Measurements from ENCODE around the gene SPINT4.

DNA sequence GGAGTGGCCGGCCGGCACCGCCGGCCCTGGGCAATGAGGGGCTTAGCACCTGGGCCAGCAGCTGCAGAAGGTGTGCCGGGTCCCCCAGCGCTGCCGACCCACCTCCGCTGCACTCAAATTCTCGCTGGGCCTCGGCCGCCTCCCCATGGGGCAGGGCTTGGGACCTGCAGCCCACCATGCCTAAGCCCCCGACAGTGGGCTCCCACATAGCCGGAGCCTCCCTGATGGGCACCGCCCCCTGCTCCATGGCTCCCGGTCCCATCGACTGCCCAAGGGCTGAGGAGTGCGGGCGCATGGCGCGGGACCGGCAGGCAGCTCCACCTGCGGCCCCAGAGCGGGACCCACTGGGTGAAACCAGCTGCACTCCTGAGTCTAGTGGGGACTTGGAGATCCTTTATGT, 13.8 kb downstream of the SPINT4 start:
- TF ChIP-seq, protein P1, sequence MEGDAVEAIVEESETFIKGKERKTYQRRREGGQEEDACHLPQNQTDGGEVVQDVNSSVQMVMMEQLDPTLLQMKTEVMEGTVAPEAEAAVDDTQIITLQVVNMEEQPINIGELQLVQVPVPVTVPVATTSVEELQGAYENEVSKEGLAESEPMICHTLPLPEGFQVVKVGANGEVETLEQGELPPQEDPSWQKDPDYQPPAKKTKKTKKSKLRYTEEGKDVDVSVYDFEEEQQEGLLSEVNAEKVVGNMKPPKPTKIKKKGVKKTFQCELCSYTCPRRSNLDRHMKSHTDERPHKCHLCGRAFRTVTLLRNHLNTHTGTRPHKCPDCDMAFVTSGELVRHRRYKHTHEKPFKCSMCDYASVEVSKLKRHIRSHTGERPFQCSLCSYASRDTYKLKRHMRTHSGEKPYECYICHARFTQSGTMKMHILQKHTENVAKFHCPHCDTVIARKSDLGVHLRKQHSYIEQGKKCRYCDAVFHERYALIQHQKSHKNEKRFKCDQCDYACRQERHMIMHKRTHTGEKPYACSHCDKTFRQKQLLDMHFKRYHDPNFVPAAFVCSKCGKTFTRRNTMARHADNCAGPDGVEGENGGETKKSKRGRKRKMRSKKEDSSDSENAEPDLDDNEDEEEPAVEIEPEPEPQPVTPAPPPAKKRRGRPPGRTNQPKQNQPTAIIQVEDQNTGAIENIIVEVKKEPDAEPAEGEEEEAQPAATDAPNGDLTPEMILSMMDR (conservative IDR thresholded peaks at IDR 0.05; ENCODE audit: low read depth in 2 of 2) = no peak
- TF ChIP-seq, protein P2, sequence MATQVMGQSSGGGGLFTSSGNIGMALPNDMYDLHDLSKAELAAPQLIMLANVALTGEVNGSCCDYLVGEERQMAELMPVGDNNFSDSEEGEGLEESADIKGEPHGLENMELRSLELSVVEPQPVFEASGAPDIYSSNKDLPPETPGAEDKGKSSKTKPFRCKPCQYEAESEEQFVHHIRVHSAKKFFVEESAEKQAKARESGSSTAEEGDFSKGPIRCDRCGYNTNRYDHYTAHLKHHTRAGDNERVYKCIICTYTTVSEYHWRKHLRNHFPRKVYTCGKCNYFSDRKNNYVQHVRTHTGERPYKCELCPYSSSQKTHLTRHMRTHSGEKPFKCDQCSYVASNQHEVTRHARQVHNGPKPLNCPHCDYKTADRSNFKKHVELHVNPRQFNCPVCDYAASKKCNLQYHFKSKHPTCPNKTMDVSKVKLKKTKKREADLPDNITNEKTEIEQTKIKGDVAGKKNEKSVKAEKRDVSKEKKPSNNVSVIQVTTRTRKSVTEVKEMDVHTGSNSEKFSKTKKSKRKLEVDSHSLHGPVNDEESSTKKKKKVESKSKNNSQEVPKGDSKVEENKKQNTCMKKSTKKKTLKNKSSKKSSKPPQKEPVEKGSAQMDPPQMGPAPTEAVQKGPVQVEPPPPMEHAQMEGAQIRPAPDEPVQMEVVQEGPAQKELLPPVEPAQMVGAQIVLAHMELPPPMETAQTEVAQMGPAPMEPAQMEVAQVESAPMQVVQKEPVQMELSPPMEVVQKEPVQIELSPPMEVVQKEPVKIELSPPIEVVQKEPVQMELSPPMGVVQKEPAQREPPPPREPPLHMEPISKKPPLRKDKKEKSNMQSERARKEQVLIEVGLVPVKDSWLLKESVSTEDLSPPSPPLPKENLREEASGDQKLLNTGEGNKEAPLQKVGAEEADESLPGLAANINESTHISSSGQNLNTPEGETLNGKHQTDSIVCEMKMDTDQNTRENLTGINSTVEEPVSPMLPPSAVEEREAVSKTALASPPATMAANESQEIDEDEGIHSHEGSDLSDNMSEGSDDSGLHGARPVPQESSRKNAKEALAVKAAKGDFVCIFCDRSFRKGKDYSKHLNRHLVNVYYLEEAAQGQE (IDR thresholded peaks at IDR 0.05; ENCODE audit: unreplicated experiment) = no peak
- no peak for TF ChIP-seq EZH2 (IDR thresholded peaks at IDR 0.05; ENCODE audit: low read depth, unreplicated experiment)
- TF ChIP-seq EZH2phosphoT487 (IDR thresholded peaks at IDR 0.05; ENCODE audit: unreplicated experiment) = no peak
- TF ChIP-seq POLR2AphosphoS5 (IDR thresholded peaks at IDR 0.05; ENCODE audit: low read depth) = no peak
- TF ChIP-seq ZNF462 (CRISPR knock-in tag; IDR thresholded peaks at IDR 0.05) = no peak
- no peak for TF ChIP-seq NANOG (IDR thresholded peaks at IDR 0.05; ENCODE audit: borderline replicate concordance)
- no peak for TF ChIP-seq ETS1 (IDR thresholded peaks at IDR 0.05)
- no peak for TF ChIP-seq ZNF114 (CRISPR knock-in tag; IDR thresholded peaks at IDR 0.05)
- TF ChIP-seq ZNF331 (CRISPR knock-in tag; IDR thresholded peaks at IDR 0.05; ENCODE audit: low read depth) = no peak
- no peak for TF ChIP-seq CREB1 (CRISPR knock-in tag; IDR thresholded peaks at IDR 0.05; ENCODE audit: low read depth)
- TF ChIP-seq JUNB (IDR thresholded peaks at IDR 0.05; ENCODE audit: unreplicated experiment) = no peak
